DOHH2 (cell line): ENCODE data around the gene OGFOD3.
"Not testable (repeated sequence)": the region's sequence is repeated elsewhere in the genome, so short reads cannot be mapped to it uniquely, and the experiment has no call there.

Source experiments
- H3F3A ChIP-seq: fragments of 200-600 bp; sonication (generic), shearing (Covaris generic); 2 replicates; pipeline ENCODE4 v1.6.0; 2016; ENCODE audit warnings: antibody characterized with exemption, mild to moderate bottlenecking; ENCODE audit not compliant: control insufficient read depth, insufficient read depth
- H3K27ac ChIP-seq: fragments of 200-600 bp; sonication (generic); 2 replicates; pipeline ENCODE4 v1.5.1; 2014; ENCODE audit warnings: low read depth, mild to moderate bottlenecking, low read length, moderate library complexity
- H3K27me3 ChIP-seq: fragments of 200-600 bp; sonication (generic); 2 replicates; pipeline ENCODE4 v1.6.1; 2014; ENCODE audit warnings: mild to moderate bottlenecking, low read length, mixed read lengths; ENCODE audit not compliant: control insufficient read depth
- H3K36me3 ChIP-seq: fragments of 200-600 bp; sonication (generic); 2 replicates; pipeline ENCODE4 v1.6.1; 2014; ENCODE audit warnings: mild to moderate bottlenecking, low read length, moderate library complexity, mixed read lengths; ENCODE audit not compliant: control insufficient read depth
- H3K4me1 ChIP-seq: fragments of 200-600 bp; sonication (generic); 2 replicates; pipeline ENCODE4 v1.6.1; 2014; ENCODE audit warnings: mild to moderate bottlenecking, low read length, mixed read lengths; ENCODE audit not compliant: control insufficient read depth
- H3K4me2 ChIP-seq: fragments of 200-600 bp; sonication (generic); 2 replicates; pipeline ENCODE4 v1.6.0; 2014; ENCODE audit warnings: mild to moderate bottlenecking, low read length, moderate library complexity
- H3K4me3 ChIP-seq: fragments of 200-600 bp; sonication (generic); 2 replicates; pipeline ENCODE4 v1.5.1; 2014; ENCODE audit warnings: mild to moderate bottlenecking, low read length, mixed read lengths
- H3K79me2 ChIP-seq: fragments of 200-600 bp; sonication (generic); 2 replicates; pipeline ENCODE4 v1.6.1; 2014; ENCODE audit warnings: mild to moderate bottlenecking, low read length, mixed read lengths; ENCODE audit not compliant: control insufficient read depth
- H3K9me2 ChIP-seq: fragments of 200-600 bp; sonication (generic); replicated peaks from 2 replicates; pipeline ENCODE4 v1.6.1; 2014; ENCODE audit warnings: mild to moderate bottlenecking, low read length, mixed read lengths; ENCODE audit not compliant: control insufficient read depth
- H3K9me3 ChIP-seq: fragments of 200-600 bp; sonication (generic); 2 replicates; pipeline ENCODE4 v1.6.1; 2014; ENCODE audit warnings: antibody characterized with exemption, low read length, mixed read lengths; ENCODE audit not compliant: control insufficient read depth, insufficient read depth
- H4K20me1 ChIP-seq: fragments of 200-600 bp; sonication (generic); 2 replicates; pipeline ENCODE4 v1.6.0; 2014; ENCODE audit warnings: low read depth, mild to moderate bottlenecking, antibody characterized with exemption, low read length, moderate library complexity; ENCODE audit not compliant: control insufficient read depth, insufficient read depth
- EZH2phosphoT487 ChIP-seq: fragments of 200-600 bp; sonication (generic); IDR thresholded peaks from 2 replicates; pipeline ENCODE4 v1.6.1; 2017; ENCODE audit warnings: borderline replicate concordance, mild to moderate bottlenecking, antibody characterized with exemption, low read length, moderate library complexity, mixed read lengths
- TF ChIP-seq, protein P1 (sequence below): fragments of 200-600 bp; sonication (generic); IDR thresholded peaks from one replicate; pipeline ENCODE4 v1.5.1; 2014; ENCODE audit warnings: antibody characterized with exemption, mild to moderate bottlenecking, low read depth, low read length; ENCODE audit not compliant: poor library complexity, severe bottlenecking

Gene OGFOD3

DNA sequence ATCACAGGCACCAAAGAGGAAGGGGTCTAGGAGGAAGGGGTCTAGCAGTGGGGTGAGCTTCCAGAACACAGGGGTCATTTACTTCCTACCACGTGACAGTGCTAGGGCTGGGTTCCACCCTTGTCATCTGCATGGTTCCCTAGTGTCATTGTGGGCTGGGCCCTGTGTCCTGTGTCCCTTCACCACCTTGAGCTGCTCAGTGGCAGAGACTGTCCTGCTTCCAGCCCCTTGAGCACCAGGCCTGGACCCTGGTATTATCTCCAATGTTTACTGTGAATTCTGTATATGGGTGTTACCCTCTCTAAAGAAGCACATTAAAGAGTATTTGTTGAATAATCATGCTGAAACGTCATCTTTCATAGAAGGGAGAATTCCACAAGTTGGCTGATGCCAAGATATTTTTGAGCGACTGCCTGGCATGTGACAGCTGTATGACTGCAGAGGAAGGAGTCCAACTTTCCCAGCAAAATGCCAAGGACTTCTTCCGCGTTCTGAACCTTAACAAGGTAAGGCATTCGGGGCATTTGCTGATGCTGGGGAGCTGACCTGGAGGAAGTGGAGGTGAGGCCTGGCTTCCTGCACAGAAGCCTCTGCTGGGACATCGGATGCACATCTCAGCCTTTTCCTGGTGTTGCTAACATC lies 45.7 kb upstream of the OGFOD3 start:
- no peak overlapping the region for H3K4me3 ChIP-seq
- peaks cover 7% of the 10 kb centered on the region; the same call in 1 of the 2 replicates for H3K4me1 ChIP-seq
- H3K36me3 ChIP-seq: peaks cover 89% of the 10 kb centered on the region
- no peaks in the 10 kb centered on the region for H3K27me3 ChIP-seq
- TF ChIP-seq EZH2phosphoT487: no peak
- TF ChIP-seq, protein P1, sequence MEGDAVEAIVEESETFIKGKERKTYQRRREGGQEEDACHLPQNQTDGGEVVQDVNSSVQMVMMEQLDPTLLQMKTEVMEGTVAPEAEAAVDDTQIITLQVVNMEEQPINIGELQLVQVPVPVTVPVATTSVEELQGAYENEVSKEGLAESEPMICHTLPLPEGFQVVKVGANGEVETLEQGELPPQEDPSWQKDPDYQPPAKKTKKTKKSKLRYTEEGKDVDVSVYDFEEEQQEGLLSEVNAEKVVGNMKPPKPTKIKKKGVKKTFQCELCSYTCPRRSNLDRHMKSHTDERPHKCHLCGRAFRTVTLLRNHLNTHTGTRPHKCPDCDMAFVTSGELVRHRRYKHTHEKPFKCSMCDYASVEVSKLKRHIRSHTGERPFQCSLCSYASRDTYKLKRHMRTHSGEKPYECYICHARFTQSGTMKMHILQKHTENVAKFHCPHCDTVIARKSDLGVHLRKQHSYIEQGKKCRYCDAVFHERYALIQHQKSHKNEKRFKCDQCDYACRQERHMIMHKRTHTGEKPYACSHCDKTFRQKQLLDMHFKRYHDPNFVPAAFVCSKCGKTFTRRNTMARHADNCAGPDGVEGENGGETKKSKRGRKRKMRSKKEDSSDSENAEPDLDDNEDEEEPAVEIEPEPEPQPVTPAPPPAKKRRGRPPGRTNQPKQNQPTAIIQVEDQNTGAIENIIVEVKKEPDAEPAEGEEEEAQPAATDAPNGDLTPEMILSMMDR: no peak
- no peak overlapping the region for H3K4me2 ChIP-seq
- no peaks in the 10 kb centered on the region for H3K9me3 ChIP-seq
- no peaks in the 10 kb centered on the region for H3K9me2 ChIP-seq
- no peak overlapping the region for H3K27ac ChIP-seq
- no peaks in the 10 kb centered on the region for H4K20me1 ChIP-seq
- no peaks in the 10 kb centered on the region for H3F3A ChIP-seq
- H3K79me2 ChIP-seq: peaks cover 13% of the 10 kb centered on the region

DNA sequence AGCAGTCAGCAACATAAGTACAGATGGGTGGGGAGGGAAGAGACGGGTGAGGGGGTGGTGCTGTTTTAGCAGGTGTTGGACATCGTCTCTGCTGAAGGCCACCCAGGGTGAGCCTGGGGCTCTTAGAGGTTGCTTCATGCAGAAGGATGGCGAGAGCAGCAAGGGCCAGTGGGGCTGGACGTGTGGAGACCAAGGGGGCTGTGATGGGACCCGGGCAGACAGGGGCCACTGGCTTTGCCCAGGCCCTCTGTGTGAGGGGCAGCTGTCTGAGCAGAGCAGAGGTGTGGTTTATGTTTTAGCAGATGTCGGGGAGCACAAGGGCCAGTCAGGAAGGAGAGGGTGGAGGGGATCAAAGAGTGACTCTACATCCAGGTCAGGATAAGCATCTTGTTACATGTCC lies 45.0 kb upstream of the OGFOD3 start:
- Histone ChIP-seq H3K27me3 (no peaks in the 10 kb centered on the region), H3K9me3 (no peaks in the 10 kb centered on the region), H3K36me3 (peaks cover 86% of the 10 kb centered on the region), H3F3A (no peaks in the 10 kb centered on the region), H4K20me1 (no peaks in the 10 kb centered on the region), H3K4me3 (no peak overlapping the region), H3K27ac (no peak overlapping the region), H3K79me2 (peaks cover 17% of the 10 kb centered on the region), H3K4me1 (peaks cover 7% of the 10 kb centered on the region; the same call in 1 of the 2 replicates), H3K4me2 (no peak overlapping the region), H3K9me2 (no peaks in the 10 kb centered on the region)
- TF ChIP-seq, protein P1: no peak
- TF ChIP-seq EZH2phosphoT487: no peak

DNA sequence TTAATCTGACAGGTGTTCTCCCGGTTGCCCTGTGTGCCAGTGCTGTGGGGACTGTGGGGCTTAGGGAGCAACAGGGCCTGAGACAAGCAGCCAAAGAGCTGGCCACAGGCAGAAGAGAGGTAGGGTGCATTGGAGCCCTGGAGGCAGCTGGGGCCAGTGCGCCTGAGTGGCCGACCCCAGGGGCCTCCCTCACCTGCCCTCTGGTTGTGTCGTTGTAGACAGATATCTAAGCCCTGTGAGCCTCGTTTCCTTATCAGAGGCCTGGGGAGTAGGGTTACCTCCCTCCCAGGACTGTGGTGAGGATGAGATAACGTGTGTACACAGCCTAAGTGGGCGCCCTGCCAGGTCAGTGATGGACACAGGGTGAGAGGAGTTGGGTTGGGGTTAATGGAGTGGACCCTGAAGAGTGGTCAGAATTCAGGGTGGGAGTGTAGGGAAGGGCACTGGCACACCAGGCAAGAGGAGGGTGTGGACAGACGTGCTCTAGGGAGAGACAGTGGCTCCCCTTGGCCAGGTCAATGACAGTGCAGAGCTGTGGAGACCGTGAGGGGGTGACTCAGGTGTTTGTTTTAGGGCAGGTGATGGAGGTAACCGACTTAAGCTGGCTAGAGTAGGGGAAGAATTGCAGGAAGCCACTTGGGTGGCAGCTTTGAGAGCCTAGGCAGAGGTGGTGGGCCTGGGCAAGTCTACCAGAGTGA lies 43.6 kb upstream of the OGFOD3 start:
- Histone ChIP-seq H3K36me3 (peaks cover 74% of the 10 kb centered on the region), H3K9me3 (no peaks in the 10 kb centered on the region), H3K4me2 (no peak overlapping the region), H3K9me2 (no peaks in the 10 kb centered on the region), H4K20me1 (no peaks in the 10 kb centered on the region), H3K27ac (no peak overlapping the region), H3K4me1 (peaks cover 16% of the 10 kb centered on the region), H3F3A (peaks cover 5% of the 10 kb centered on the region; the same call in 1 of the 2 replicates), H3K4me3 (no peak overlapping the region), H3K79me2 (peaks cover 22% of the 10 kb centered on the region), H3K27me3 (no peaks in the 10 kb centered on the region)
- no peak for TF ChIP-seq EZH2phosphoT487
- TF ChIP-seq, protein P1: no peak

DNA sequence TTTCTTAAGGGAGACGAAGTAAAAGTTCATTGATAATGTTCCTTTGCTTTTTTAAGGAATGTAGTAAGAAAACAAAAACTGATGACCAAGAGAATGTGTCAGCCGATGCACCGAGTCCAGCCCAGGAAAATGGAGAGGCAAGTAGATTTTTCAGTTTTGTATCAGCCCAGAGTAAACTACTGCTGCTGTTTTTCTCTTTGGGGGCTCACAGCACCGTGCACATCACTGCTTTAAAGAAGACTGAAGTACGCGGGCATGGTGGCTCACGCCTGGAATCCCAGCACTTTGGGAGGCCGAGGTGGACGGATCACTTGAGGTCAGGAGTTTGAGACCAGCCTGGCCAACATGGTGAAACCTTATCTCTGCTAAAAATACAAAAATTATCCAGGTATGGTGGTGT lies 41.5 kb upstream of the OGFOD3 start:
- not testable (repeated sequence) for H3K27ac ChIP-seq, H3K27me3 ChIP-seq, H3F3A ChIP-seq, H4K20me1 ChIP-seq, H3K9me2 ChIP-seq, H3K9me3 ChIP-seq
- Histone ChIP-seq H3K4me3 (0 out of 2 replicates have a peak overlapping the region, but pooled peaks have one; percentile 99), H3K4me2 (peak overlapping the region; percentile 93; the same call in 1 of the 2 replicates), H3K4me1 (peaks cover 21% of the 10 kb centered on the region), H3K79me2 (peaks cover 23% of the 10 kb centered on the region), H3K36me3 (peaks cover 59% of the 10 kb centered on the region)
